Endothelial cell of hepatic sinusoid (primary cell): Measurements from ENCODE around the gene MRAP.

Experiments
- in situ Hi-C: cut with HindIII; loops from 2 replicates; pipeline ENCODE4 v1.10.0; 2017; ENCODE audit warnings: low sequenced_read_pairs

MRAP gene

GRCh38 chr21:32320059-32320458 lies 21.4 kb downstream of the MRAP start:
- in situ Hi-C loops: no loop called here

DNA sequence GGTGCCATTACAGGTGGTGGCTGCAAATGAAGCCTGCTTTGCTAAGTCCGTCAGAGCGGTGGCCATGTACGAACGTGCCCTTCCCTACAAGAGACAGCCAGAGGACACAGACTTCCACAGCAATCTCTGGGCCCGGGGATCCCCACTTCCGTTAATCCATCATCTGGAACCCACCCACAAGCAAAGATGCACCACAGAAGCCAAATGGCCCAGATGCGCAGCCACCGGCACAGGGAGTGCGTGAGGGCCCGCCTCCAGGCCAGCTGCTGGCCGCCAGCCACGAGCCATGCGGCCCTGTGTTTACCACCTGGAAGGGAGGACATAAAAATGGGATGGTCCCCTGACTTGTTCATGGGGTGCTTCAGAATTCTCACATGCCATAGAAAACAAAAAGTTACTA lies 22.1 kb downstream of the MRAP start:
- in situ Hi-C loops: no loop called here

GRCh38 chr21:32321480-32321879 lies 22.8 kb downstream of the MRAP start:
- in situ Hi-C loops: no loop called here

DNA sequence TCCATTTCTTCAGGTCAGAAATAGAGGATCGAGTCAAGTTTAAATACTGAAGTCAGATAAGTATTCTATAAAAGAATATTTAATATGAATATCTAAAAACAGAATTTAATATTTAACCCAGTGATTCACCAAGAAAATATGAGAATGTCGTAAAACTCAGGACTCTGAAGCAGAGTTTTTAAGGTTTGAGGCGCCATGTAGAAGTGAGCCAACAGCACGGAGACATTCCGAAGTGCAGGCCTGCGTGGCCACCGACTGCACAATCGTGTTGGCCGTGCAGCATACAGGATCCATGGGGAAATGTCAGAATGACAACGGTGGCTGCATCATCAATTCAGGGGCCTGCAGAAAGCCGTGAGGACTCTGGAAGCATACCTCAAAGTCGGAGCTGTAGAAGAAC lies 23.4 kb downstream of the MRAP start:
- in situ Hi-C loops: no loop called here

DNA sequence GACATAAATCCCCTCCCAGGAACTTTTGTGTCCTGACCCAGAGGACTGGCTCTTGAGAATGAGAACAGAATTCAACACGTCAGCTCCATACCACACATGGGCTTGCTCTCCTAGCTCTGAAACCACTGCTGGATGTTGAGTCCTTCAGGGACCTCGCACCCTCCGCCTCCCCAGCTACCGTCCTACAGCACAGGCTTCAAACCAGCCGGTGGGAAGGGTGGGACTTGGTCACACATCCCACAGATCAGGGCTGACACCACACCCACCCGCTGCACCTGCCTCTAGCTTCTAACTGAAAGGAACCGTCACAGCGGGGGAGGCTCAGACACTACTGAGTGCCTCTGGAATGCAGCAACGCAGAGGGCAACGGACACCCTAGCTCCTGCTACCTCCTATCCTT lies 24.0 kb downstream of the MRAP start:
- in situ Hi-C loops: no loop called here

- in situ Hi-C loops: loop anchor here (5.0 kb wide), 2 partner anchors 42 to 43 kb away; no protein-coding TSS in a partner anchor
Measured at GRCh38 chr21:32325706-32326105, 27.1 kb downstream of the MRAP start.

DNA sequence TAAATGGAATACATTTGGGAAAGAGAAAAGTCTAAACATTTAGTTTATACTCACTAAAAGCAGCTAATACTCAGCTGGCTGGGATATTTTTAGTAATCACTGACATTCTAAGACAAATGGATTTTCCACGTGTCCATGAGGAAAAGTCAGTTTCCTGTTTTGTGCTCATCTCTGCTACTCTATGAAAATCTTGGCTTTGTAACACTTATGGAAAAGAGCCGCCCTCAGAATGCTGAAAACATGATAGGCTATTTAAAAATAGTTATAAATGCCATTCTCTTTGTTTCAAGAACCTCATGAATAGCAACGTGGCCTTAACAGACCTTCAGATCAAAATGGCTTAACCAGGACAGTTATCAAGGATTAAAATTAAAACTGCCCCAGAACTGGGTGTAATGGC lies 29.9 kb downstream of the MRAP start:
- in situ Hi-C loops: loop anchor here (5.0 kb wide), 2 partner anchors 39 to 46 kb away; no protein-coding TSS in a partner anchor

GRCh38 chr21:32329331-32329730 lies 30.7 kb downstream of the MRAP start:
- in situ Hi-C loops: loop anchor here (5.0 kb wide), 2 partner anchors 38 to 47 kb away; no protein-coding TSS in a partner anchor

DNA sequence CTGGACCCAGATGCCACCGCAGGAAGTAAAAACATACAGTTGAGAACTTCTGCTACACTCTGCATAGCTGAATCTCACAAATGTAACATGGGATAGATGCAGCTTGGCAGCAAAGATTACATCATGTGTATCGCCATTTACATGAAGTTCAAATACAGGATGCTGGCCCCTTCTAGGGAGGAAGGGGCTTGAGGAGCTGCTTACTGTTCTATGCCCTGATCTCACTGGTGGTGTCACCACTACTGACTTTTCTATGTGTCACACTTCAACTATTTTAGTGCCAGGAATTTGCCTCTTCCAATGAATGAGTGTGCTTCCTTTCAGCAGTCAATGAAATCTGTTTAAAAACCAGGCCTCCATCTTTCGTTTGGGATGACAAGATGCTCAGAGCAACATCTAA lies 31.1 kb downstream of the MRAP start:
- in situ Hi-C loops: loop anchor here (5.0 kb wide), 2 partner anchors 38 to 47 kb away; no protein-coding TSS in a partner anchor

- in situ Hi-C loops: no loop called here
Measured at GRCh38 chr21:32330784-32331311, 32.2 kb downstream of the MRAP start.

DNA sequence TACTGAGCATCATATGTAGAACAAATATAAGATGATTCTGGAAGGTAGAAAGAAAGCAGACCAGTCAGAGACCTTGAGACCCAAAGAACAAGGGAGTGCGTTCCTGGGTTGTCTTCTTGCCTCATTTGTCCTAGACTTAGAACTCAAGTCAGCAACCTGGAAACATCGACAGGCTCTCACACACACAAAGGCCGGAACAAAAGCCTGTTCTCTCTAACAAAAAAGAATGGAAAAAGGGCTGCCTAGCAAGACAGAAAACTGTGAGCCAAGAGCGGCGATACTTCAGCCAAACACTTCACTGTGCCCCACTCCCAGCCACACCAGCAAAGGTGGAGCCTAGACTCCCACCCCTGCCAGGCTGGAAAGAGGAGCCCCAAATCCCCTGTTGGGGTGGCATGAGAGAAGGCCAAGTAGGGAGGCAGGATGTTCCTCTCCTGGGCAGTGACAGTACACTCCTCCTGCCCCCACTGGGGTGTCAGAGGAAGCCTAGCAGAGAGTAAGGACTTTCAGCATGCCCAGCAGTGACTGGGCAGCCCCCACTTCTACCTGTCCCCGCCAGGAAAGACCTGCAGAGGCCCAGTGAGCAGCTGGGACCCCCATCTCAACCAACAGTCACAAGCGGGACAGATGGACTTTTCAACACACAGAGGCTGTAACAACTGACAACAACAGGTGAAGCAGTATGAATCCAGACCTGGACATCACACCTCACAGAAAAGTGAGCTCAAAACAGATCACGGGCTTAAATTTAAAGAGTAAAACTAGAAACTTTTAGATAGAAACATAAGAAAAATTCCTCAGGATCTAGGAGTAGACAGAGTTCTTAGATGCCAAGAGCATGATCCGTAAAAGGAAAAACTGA lies 33.0 kb downstream of the MRAP start:
- in situ Hi-C loops: no loop called here

GRCh38 chr21:32332463-32332951 lies 33.9 kb downstream of the MRAP start:
- in situ Hi-C loops: no loop called here

- in situ Hi-C loops: no loop called here
Measured at GRCh38 chr21:32333953-32334673, 35.5 kb downstream of the MRAP start.

DNA sequence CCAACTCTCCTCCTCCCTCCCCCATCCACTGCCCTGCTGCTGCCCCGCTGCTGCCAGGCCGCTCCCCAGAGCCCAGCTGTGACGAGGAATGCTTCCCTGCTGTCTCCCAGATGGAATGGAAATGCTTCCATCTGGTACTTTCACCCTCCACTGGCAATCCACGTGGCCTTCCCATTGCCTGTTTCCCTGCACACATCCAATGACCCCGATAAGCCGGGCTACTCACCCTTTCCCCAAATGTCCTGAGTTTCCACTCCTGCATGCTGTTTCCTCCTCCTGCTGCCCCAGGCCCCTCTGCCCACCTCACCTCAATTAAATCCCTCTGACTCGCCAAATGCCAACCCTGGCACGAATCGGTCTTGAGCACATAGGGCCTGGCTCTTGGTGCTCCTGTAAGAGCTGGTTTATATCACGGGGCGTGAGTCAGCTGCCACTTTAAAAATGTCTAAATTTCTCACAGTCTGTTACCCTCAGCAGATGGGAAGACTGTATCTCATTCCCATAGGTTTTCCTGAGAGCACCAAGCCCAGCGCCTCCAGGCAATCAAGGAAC lies 36.4 kb downstream of the MRAP start:
- in situ Hi-C loops: no loop called here

DNA sequence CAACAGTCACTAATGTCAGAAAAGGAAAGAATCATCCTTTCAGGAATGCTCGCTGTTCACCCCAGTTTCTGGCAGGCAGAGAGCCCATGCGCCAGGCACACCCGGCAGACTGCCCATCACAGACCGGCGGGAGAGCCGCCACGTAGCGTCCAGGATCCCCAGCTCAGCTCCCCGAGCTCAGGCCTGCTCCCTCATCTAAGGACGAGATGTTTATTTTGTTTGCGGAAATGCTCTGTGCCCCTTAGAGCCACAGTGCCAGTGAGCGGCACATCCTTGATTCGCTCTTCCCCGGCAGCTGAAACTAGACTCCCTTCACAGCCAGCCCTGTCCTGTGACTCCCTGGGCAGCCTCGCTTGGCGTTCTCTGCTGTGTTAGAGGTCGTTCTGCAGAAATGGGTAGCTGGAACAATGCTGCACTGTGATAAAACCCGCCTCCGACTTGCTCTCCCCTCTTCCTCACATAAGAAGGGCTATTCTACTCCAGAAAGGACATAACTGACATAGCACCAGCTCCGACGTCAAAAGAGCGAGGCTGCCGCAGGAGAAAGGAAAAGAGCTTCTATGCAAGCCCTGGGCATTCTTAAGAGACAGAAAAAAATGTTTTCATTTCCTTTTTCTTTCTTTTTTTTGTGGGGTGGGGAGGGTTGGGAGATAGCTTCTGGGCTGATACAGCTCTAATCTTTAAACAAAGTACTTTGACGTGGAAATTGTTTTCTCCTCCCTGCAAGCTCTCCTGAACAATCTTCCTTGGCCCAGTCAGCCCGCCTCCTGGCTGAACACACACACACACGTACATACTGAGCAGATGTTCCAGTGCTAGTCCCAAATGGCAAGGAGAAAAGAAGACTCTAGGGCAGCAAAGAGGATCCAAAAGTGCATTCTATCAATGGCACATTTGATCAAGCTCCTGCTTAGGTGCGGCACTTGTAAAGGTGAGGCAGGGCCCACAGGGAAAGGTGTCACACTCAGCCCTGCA lies 37.2 kb downstream of the MRAP start:
- in situ Hi-C loops: no loop called here

GRCh38 chr21:32336711-32337110 lies 38.1 kb downstream of the MRAP start:
- in situ Hi-C loops: no loop called here

DNA sequence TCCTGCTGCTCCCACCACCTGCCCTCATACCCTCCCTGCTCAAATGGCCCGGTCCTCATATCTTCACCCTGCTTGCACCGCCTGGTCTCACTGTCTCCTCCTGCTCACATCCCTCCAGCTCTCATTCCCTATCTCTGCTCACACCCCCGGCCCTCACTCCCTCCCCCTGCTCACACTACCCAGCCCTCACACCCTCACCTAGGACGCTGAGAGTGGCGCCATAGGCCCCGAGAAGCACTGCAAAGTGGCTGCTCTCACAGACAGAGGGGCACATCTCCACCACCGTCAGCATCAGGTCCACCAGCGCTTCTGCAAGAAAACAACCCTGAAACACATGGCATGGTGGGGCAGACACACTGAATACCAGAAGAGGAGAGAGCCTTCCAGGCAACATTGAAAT lies 38.6 kb downstream of the MRAP start:
- in situ Hi-C loops: no loop called here

- in situ Hi-C loops: no loop called here
Measured at GRCh38 chr21:32338209-32338921, 39.7 kb downstream of the MRAP start.
